Left cardiac atrium (tissue), 4 donors: ENCODE data around the gene KCNG4. TPM values are rescaled to one million over a fixed set of nuclear protein-coding genes. Genes with fewer than 3 reads are reported as not detected.

Experiments used
- ATAC-seq, 2 donors: fragments of 200-7000 bp; cut with Tn5 transposase; one replicate each; pipeline ENCODE4 v1.9.1; 2020; ENCODE audit warnings: mild to moderate bottlenecking in 2 of 2, moderate library complexity in 2 of 2
- DNase-seq: peaks from one replicate; pipeline ENCODE4 v3.0.0-alpha.2; 2020
- intact Hi-C, 2 donors: fragments of 100-400 bp; cut with DNase I; formaldehyde crosslinking; loops; one replicate each; pipeline versions ENCODE4 v1.14.1 to v1.15.1; 2022 to 2023
- total RNA-seq, 2 donors: library from RNA; stranded (reverse); fragmentation: NEBNext Ultra II Directional; extraction: Animal tissue kit (Norgen Biotek cat#: 25700); gene quantifications; one replicate each; pipeline ENCODE4 v1.2.1, GENCODE V29; 2021
- donor health status: DM: no; HTN: yes; CAD: no.
- donor health status: DM: no; HTN: yes; CAD: no; lungs with severe emphysema.
- donor health status: DM: yes; HTN: yes; CAD: no.
- donor health status: Dilated cardiomyopathy.

Gene KCNG4
- total RNA-seq, 2 donors from 2014 or later, result not detected

DNA sequence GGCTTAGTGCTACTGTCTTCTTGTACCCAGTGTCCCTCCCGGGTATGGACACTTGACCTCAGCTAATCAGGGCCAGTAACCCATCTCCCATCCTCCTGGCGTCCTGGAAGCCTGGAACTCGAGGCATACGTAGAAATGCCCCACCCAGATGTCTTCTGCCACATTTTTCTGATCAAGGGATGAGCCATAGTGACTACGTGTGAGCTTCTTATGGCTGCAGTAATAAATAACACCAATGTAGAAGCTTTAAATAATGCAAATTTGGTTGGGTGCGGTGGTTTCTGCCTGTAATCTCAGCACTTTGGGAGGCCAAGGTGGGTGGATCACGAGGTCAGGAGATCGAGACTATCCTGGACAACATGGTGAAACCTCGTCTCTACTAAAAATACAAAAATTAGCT lies 3.0 kb upstream of the KCNG4 start:
- no peak for ATAC-seq
- no peak for DNase-seq

DNA sequence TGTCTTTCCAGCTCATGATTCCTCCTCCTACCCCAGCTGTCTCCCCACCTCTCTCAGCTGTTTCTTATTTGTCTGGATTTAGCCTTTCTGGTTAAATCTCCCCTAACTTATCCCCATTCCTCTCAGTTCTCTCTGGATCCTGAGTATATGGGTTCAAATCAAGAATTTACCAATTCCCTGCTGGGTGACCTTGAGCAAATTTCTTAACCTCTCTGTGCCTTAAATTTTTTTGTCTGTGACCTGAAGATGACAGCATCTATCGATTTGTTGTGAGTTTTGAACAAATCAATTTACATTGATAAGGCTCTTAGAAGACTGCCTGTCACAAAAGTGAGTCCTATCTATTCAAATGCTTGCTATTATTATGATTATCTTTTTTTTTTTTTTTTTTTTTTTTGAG lies 2.0 kb upstream of the KCNG4 start:
- intact Hi-C loops, result no loop called here
- ATAC-seq (no peak), DNase-seq (no peak)

More for the DNA sequence above, 3.0 kb upstream of the KCNG4 start:
- intact Hi-C loops, result no loop called here

DNA sequence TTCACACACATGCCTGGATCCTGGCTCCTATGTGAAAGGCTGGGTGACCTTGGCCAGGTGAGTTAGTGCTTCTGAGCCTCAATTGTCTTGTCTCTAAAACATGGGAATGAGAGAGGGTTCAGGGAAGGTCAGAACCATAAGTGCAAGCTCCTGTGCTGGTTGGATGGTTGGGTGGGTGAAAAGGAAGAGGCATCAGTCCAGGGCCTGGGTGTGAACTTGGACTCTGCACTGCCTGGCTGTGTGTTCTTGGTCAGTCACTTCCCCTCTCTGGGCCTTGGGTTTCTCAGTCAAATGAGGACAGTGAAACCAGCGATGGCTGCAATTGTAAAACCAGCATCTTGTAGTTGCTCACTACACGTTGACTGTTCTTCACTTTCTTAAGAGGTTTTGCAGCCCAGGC lies 643 bp upstream of the KCNG4 start:
- DNase-seq (no peak), ATAC-seq (no peak)
- intact Hi-C loops, result no loop called here

DNA sequence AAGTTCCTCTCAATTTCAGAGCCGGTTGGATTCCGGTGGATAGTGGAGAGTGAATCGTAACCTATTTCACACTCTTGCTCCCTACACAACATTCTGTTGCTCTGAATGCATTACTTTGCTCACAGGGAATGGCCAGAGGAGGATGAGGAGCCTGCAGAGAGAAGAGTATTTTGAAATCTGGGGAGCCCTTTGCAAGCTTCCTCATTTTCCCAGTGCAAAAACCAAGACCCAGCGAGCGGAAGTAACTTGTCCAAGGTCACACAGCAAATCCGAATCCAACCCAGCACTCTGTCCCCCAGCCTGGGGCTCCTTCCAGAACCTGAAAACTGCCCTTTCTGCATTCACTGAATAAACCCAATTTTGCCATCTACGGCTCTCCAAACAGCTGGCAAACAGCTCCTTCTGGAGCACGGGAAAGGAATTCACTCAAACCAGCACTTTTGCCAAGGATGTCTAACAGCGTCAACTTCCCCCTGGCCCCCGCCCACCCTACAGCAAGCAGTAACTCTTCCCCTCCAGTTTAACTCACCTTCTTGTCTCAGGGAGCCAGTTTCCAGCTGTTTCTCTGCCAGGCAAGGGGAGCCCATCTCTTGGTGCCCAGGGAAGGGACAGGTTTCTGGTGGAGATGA lies 557 bp downstream of the KCNG4 start:
- intact Hi-C loops, result no loop called here

DNA sequence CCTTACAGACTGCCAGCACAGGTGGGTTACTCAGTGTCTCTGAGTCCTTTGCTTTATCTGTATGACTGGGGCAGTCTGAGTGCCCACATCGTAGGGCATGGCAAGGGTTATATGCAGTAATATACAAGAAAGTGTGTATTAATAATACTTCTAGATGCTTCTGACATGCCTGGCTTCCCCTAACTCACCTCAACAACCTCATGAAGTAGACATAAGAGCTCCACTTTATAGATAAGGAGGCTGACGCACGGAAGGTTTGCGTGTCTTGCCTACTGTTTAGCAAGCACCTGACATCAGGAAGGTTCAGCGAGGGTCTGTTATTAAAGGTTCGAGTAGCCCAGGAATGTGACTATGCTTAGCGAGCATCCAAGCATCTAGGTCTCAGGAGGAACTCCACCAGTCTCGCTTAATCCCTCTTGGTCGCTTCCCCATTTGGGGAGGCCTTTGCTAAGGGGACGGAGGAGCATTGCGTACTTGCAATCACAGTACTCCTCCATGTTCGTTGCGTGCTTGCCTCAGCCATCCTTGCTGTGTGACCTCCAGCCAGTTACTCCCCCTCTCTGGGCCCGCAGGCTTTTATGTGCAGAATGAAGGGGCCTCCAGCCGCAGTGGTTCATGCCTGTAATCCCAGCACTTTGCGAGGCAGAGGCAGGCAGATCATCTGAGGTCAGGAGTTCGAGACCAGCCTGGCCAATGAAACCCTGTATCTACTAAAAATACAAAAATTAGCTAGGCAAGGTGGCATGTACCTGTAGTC lies 1.6 kb downstream of the KCNG4 start:
- ATAC-seq, result no peak
- intact Hi-C loops, result no loop called here

More for the DNA sequence above, 557 bp downstream of the KCNG4 start:
- no peak for DNase-seq
- ATAC-seq, result no peak

DNA sequence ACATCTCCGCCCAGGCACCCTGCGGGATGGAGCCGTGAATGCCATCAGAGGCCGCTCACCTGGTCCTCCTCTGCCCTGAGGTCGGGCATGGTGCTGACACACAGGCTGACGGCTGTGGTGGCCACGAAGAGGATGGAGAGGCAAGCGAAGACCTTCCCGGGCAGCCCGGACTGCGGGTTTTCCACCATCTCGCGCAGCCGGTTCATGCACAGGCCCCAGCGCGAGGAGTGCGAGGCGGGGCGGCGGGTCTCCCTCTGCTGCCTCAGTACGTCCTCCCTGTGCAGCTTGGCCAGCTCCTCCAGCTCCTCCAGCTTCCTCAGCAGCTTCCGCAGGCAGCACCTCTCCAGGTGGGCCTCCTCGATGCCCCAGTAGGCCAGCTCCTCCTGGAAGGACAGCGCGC lies 3.1 kb downstream of the KCNG4 start:
- intact Hi-C loops, result no loop called here
- ATAC-seq (no peak), DNase-seq (no peak)

More for the DNA sequence above, 1.6 kb downstream of the KCNG4 start:
- no peak for DNase-seq

DNA sequence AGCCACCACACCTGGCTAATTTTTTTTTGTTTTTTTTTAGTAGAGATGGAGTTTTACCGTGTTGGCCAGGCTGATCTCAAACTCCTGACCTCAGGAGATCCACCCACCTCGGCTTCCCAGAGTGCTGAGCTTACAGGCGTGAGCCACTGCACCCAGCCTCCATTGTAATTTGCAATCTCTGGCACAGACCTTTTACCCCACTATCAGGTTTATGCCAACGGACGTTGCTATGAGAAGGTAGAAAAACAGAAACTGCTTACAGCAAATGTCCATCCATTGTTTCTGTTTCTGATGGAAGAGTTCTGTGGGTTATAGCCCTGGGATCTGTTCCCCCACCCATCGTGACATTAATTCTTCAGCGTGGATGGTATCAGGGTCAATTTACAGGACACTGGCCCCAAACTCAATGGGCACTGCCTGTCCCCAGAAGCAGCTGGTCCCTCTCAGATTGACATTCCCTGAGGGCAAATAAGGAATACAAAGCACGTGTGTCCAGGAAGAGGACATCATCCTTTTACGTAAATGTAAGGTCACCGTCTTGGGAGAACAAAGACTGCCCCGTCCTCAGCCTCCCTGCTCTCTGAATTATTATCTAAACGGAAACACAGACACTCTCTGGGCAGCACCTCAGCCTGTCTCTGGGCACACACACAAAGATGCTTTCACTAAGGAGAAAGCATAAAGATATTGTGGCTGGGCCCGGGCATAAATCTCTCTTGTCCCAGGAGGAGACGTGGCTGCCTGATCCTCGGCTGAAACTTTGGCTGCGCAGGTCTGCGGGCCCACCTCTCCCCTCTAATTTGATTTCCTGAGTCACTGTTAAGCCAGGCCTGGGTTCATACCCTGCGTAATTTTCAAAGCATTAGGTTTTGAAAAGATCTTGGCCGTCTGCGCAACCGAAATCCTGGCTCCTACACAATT lies 5.2 kb downstream of the KCNG4 start:
- DNase-seq (no peak), ATAC-seq (peak in 1 of 2 donors; percentile 24)
- intact Hi-C loops, result no loop called here

DNA sequence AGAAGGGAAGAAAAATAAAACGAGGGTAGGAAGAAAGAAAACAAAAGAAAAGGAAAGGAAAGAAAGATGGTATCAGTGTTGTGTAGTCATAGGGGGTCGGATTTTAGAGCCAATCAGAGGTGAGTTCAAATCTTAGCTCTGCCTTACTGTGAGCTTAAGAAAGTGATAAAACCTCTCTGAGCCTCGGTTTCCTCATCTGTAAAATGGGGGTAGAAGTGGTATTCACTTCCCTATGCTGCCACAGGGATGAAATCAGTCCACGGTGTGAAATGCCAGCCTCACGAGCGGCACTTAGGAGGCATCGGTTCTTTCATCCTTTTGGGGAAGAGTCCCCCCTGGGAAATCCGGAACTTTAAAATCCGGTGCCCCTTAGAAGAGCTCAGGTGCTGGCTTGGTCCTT lies 6.1 kb downstream of the KCNG4 start:
- intact Hi-C loops, result no loop called here
- ATAC-seq (no peak), DNase-seq (no peak)

DNA sequence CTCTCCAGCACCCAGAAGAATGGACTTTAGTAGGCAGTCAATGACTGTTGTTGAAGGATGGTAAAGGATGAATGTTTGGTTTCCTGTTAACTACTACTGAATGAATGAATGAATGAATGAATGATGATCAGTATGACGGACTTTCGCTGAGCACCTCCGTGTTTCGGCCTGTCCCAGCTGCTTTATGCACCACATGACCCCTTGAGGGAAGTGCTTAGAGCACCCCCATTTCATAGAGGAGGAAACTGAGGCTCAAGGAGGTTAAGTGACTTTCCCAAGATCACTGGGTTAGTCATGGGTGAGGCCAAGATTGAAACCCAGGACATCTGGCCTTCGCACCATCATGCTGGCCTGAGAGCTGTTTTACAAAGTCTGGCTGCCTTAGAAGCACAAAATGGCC lies 6.8 kb downstream of the KCNG4 start:
- no peak for ATAC-seq
- no peak for DNase-seq
- intact Hi-C loops, result no loop called here

DNA sequence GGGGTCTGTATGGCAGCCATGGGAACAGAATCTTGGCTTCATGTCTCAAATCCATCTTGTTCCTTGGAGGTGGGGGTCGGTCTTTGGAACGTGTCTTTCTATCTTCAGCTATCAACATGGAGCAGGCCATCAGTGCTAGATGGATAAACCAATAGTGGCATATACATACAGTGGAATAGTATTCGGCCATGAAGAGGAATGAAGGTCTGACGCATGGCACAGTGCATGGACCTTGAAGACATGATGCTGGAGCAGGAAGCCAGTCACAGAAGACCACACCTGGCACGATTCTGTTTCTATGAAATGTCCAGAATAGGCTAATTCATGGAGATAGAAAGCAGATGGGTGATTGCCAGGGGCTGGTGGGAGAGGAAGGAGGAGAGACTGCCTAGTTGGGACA lies 7.8 kb downstream of the KCNG4 start:
- intact Hi-C loops, result no loop called here
- DNase-seq, result no peak
- no peak for ATAC-seq

DNA sequence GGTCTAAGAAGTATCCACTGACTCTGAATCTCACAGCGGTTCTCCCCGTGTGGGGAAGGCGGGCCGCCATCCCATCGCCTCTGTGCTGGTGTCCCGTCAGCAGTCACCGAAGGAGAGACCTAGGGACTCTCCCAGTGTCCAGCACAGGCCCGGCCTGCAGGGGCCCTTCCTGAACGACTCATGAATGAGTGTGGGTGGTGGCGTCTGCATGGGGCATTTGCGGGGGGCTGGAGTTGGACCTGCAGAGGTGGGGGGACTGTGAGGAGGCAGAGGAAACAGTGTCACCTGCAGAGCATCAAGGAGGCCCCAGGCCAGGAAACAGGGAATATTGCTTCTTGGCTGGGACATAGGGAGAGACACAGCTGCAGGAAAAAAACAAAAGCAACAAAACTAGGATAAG lies 10.3 kb downstream of the KCNG4 start:
- DNase-seq (no peak), ATAC-seq (no peak)
- intact Hi-C loops, result no loop called here

DNA sequence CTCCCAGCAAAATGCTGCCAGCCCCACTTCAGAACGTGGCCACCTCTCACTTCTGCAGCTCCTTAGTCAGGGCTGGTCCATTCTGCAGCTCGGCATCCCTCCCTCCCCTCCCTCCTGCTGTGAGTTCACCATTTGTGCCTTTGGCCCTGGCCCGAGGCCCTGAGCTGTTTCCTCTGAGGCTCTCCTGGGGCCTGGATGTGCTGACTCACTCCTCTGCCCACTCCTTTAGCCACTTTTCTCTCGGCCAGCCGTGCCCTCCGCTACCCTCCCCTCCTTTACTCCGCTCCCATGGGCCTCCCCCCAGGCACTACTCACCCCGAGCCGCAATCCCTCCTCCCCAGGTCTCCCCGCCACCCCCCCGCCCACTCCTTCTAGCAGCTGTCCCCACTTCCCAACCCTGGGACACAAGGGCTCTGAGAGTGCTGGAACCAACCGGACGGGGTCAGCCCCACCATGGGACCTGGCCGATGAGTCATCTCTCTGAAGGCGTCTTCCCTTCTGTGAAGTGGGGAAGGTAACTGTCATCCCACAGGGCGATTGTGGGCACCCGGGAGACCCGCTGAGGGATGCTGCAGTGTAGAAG lies 11.5 kb downstream of the KCNG4 start:
- peak; percentile 92 to 97 for ATAC-seq
- DNase-seq, result peak; percentile 86
- intact Hi-C loops, result no loop called here

DNA sequence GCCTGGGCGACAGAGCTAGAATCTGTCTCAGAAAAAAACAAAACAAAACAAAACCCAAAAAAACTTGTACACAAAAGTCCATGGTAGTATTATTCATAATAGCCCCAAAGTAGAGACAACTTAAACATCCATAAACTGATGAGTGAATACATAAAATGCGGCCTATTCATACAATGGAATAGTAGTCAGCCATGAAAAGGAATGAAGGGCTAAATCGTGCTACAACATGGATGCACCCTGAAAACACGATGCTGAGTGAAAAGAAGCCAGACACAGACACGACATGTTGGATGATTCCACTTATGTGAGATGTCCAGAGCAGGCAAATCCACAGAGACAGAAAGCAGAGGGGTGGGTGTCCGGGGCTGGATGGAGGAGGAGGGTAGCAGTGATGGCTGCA lies 12.3 kb downstream of the KCNG4 start:
- intact Hi-C loops, result no loop called here
- no peak for DNase-seq
- no peak for ATAC-seq

DNA sequence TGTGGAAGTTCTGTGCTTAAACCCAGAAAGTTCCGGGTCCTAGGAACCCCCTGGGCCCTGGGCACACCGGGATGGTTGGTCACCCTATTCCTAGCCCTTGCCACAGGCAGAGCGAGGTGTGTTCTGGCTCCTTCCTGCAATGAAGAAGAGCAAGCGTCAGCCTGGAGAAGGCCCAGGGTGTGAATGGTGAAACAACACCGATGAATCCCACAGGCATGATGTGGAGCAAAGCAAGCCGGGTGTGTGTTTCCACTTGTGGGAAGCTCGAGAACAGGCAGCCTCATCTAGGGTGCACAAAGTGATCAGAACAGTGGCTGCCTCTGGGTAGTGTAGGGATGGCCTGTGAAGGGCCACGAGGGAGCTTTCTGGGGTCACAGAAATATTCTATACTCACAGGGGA lies 13.8 kb downstream of the KCNG4 start:
- intact Hi-C loops, result no loop called here
- ATAC-seq (no peak), DNase-seq (no peak)

DNA sequence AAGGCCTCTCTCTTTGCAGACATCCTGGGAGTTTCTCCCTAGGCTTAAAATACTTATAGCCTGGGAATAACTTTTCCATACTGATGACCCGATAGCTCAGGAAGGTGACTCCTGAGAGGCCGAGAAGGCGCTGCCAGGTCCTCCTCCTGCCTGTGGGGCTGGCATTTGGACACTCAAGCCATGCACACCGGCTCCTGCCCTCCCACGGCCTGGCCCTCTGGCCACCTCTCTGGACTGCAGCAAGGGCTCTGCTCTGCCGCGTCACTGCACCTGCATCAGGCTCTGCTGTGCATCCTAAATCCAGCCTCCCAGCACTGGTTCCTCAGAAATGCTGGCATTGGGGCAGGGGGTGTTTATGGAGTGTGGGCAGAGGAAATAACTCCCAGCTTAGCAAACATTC lies 14.2 kb downstream of the KCNG4 start:
- DNase-seq, result no peak
- intact Hi-C loops, result no loop called here
- no peak for ATAC-seq

DNA sequence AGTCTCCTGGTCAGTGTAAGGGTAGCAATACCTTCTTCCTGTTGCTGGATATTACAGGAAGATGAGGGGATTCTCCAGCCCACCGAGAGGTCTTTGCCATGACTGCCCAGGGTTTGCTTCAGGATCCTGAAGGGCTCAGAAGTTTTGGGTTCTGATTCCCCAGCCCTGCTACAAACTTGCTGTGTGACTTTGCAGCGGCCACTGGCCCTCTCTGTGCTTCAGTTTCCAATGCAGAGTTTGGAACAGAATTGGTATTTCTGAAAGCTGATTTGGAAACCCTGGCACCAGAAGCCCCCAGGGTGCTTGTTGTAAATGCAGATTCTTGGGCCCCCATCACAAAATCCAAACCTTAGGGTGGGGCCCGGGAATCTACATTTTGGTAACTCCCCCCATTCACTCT lies 14.7 kb downstream of the KCNG4 start:
- DNase-seq, result no peak
- intact Hi-C loops, result no loop called here
- ATAC-seq, result no peak

DNA sequence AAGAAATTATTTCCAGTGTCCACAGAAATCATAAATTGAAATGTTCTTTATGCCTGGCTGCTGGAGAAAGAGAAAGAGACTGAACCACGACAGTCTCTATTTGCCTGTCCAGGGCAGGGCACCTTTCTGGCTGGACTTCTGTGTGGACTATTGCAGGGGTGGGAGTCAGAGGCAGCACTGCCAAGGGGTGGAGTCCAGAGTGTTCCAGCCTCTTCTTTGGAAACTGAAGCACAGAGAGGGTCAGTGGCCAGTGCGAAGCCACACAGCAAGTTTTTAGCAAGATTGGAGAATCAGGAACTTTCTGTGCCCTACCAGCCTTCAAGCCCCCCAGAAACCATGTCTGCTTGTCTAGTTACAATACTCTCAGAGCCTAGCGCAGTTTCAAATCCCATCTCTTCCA lies 15.3 kb downstream of the KCNG4 start:
- ATAC-seq, result no peak
- no peak for DNase-seq
- intact Hi-C loops, result no loop called here

DNA sequence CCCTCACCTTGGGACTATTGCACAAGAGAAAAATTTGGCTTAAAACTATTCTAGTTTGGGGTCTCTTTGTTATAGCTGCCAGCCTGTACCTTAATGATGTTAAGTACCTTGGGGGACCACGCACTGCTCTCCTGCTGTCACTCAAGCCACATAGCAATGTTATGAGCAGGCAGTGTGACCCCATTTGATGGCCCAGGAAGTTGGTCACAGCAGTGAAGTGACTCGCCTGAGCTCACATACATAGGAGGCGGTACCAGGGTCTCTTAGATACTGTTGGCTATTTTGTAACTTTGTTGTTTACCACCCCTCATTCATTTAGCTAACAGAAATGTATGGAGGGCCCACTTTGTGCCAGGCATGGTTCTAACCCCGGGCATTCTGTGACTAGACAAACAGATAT lies 16.4 kb downstream of the KCNG4 start:
- intact Hi-C loops, result no loop called here
- ATAC-seq (no peak), DNase-seq (no peak)

DNA sequence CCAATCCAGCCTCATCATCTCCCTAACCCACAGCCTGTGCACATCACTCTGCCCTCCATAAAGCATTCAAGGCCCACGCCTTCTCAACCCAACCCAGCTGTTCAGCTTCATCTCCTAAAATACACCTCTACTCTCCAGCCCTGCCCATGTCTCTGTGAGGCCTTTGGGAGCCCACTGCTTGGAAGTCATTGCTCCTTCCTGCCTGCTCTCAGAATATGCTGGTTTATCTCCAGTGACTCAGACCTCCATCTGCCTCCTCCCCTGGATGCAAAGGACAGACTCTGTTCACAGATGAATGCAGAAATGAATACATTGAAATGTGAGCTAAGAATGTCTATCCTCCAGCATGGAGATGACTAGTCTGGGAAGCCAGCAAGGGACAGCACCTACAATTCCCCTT lies 19.0 kb downstream of the KCNG4 start:
- ATAC-seq, result no peak
- no peak for DNase-seq
- intact Hi-C loops, result no loop called here

DNA sequence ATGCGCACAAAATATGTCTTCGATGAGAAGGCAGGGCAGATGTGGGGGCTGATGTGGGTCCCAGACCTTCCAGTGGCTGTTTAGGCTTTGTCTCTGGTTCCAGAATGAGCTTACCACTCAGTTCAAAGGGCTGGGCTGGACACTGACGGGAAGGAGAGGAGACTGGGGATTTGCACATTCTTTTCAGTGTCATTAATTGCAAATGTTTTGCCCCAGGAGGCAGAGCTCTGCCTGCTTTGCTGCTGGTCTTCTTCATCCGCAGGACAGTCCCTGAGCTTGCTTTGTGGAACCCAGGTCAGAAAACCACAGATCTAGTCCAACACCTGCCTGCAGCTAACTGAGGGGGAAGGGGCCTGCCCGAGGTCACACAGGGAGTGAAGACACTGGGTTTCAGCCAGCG lies 20.9 kb downstream of the KCNG4 start:
- intact Hi-C loops, result no loop called here
- no peak for DNase-seq
- no peak for ATAC-seq
